Naive thymus-derived CD4-positive, alpha-beta T cell (primary cell): ENCODE measurements around the gene ASB14. TPM values are rescaled to one million over a fixed set of nuclear protein-coding genes. Genes with fewer than 3 reads are reported as not detected.

ENCODE experiments used
- ATAC-seq: fragments of 150-1000 bp; cut with Tn5 transposase; 2 replicates; pipeline ENCODE4 v1.10.0; 2021; ENCODE audit warnings: mild to moderate bottlenecking, moderate library complexity
- CTCF ChIA-PET: fragments of 350-600 bp; sonication (Branson Sonifier 250); formaldehyde crosslinking; loops from one replicate; lab custom pipeline; 2021; ENCODE audit warnings: antibody characterized with exemption; lab: Charles Lee
- POLR2A ChIA-PET: fragments of 350-600 bp; sonication (Branson Sonifier 250); formaldehyde crosslinking; loops from one replicate; lab custom pipeline; 2021; ENCODE audit warnings: antibody characterized with exemption, inconsistent platforms; lab: Charles Lee
- DNase-seq, 9 donors: peaks; one replicate each; pipeline versions ENCODE4 v3.0.0 to v3.0.0-alpha.2; 2020 to 2022; ENCODE audit warnings: mixed read lengths in 1 of 9
- H3K27ac ChIP-seq: one replicate; pipeline ENCODE4 v1.7.0; 2013; ENCODE audit warnings: mild to moderate bottlenecking, low read depth, low read length, moderate library complexity
- H3K27me3 ChIP-seq, 2 donors: one replicate each; pipeline ENCODE4 v1.7.0; 2013; ENCODE audit warnings: low read length in 2 of 2, mild to moderate bottlenecking in 2 of 2, moderate library complexity in 2 of 2; ENCODE audit not compliant: control insufficient read depth in 2 of 2, insufficient read depth in 2 of 2
- H3K36me3 ChIP-seq, 3 experiments: 1 replicate in 2 of 3; 2 replicates in 1 of 3; pipeline ENCODE4 v1.7.0; 2013; ENCODE audit warnings: low read length in 3 of 3, mild to moderate bottlenecking in 3 of 3, moderate library complexity in 1 of 3; ENCODE audit not compliant: insufficient read depth in 3 of 3, control insufficient read depth in 2 of 3
- H3K4me1 ChIP-seq, 2 donors: one replicate each; pipeline ENCODE4 v1.7.0; 2013; ENCODE audit warnings: low read length in 2 of 2, mild to moderate bottlenecking in 2 of 2, moderate library complexity in 1 of 2; ENCODE audit not compliant: control insufficient read depth in 2 of 2, insufficient read depth in 2 of 2
- H3K4me3 ChIP-seq: 2 replicates; pipeline ENCODE4 v1.7.0; 2013; ENCODE audit warnings: mild to moderate bottlenecking, low read length
- H3K9me3 ChIP-seq, 3 experiments: 1 replicate in 2 of 3; 2 replicates in 1 of 3; pipeline ENCODE4 v1.7.0; 2013; ENCODE audit warnings: low read length in 3 of 3; ENCODE audit not compliant: control insufficient read depth in 2 of 3
- H3K27ac Mint-ChIP-seq, 9 donors: one replicate each; pipeline ENCODE4 v1.8.0; 2020 to 2022; ENCODE audit warnings: mixed read lengths in 9 of 9, mild to moderate bottlenecking in 8 of 9, moderate library complexity in 5 of 9, inconsistent platforms in 2 of 9
- H3K27me3 Mint-ChIP-seq, 5 donors: one replicate each; pipeline ENCODE4 v1.8.0; 2021 to 2022; ENCODE audit warnings: mixed read lengths in 5 of 5, mild to moderate bottlenecking in 1 of 5
- H3K36me3 Mint-ChIP-seq, 5 donors: one replicate each; pipeline ENCODE4 v1.8.0; 2020 to 2022; ENCODE audit warnings: mixed read lengths in 5 of 5, mild to moderate bottlenecking in 3 of 5, inconsistent platforms in 1 of 5
- H3K4me1 Mint-ChIP-seq, 7 donors: one replicate each; pipeline ENCODE4 v1.8.0; 2020 to 2022; ENCODE audit warnings: mixed read lengths in 7 of 7, mild to moderate bottlenecking in 3 of 7, inconsistent platforms in 1 of 7
- H3K4me3 Mint-ChIP-seq, 10 donors: one replicate each; pipeline ENCODE4 v1.8.0; 2020 to 2022; ENCODE audit warnings: mild to moderate bottlenecking in 10 of 10, mixed read lengths in 10 of 10, moderate library complexity in 6 of 10, inconsistent platforms in 2 of 10
- H3K9me3 Mint-ChIP-seq, 11 donors: one replicate each; pipeline ENCODE4 v1.8.0; 2020 to 2022; ENCODE audit warnings: mixed read lengths in 11 of 11, mild to moderate bottlenecking in 4 of 11, inconsistent platforms in 1 of 11, moderate library complexity in 1 of 11
- intact Hi-C, 2 donors: fragments of 100-400 bp; cut with micrococcal nuclease; formaldehyde crosslinking; loops; one replicate each; pipeline ENCODE4 v1.15.1; 2023
- polyA plus RNA-seq, 2 donors: library from polyadenylated mRNA; unstranded; fragments of 300-500 nt; fragmentation: Illumina TruSeq; gene quantifications; one replicate each; pipeline ENCODE4 v1.2.3, GENCODE V29; 2021
- total RNA-seq, 6 experiments: library from RNA in 5 of 6; stranded (reverse) in 5 of 6; gene quantifications; 1 replicate in 5 of 6; 2 replicates in 1 of 6; pipeline ENCODE4 v1.2.3 and lab custom pipeline; 2021 to 2026

ASB14 gene
- total and polyA plus RNA-seq, 7 experiments from 2014 or later = 0.30 to 0.66 TPM; not detected in 5

DNA sequence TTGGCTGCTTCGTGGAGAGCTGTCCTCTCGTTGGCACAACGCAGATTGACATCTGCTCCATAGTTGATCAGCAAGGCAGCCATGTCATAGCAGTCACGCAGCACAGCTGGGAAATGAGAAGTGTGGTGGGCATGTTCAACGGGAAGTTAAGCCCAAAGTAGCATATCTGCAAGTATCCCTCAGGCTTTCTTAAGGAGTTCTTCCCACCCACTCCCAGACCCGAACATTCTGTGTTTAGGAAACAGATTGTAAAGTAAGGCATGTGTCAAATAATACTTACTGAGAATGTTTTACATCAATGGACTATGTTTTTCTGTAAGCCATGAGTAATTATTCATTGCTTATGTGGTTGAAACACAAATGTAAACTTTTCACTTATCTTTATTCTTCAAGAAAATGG is 9.2 kb downstream of the ASB14 start:
- no peak for ATAC-seq
- intact Hi-C loops = no loop called here

DNA sequence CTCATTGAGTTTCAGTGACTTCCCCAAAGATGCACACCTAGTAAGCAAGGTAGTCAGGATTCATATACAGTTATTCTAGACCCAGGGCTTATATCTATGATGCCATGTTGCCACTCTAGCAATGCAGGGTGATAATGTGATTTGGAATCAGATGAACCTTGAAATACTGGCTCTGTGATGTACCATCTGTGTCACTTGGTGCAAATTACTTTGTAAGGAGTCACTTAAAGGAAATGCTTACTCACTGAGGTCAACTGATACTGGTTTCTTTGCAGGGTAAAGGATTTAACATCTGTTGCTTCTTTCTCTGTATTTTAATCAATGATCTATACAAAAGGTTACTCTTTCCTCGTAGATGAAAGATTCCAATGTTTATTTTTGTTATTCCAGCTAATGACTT is 10.8 kb downstream of the ASB14 start:
- H3K27me3 ChIP-seq = no peaks in the 10 kb centered on the region
- no peaks in the 10 kb centered on the region for H3K36me3 ChIP-seq
- Mint-ChIP-seq H3K9me3 (peaks cover 0 to 11% (median 0%) of the 10 kb centered on the region in 11 donors), H3K4me3 (no peak overlapping the region), H3K27me3 (peaks cover 0 to 5% (median 0%) of the 10 kb centered on the region in 5 donors), H3K36me3 (peaks cover 0 to 11% (median 0%) of the 10 kb centered on the region in 5 donors), H3K4me1 (peaks cover 0 to 5% (median 0%) of the 10 kb centered on the region in 7 donors), H3K27ac (no peak overlapping the region)
- intact Hi-C loops = no loop called here
- no peak for ATAC-seq
- H3K4me1 ChIP-seq = no peaks in the 10 kb centered on the region
- no peak for DNase-seq
- CTCF ChIA-PET = no interaction called here
- H3K4me3 ChIP-seq = no peak overlapping the region
- POLR2A ChIA-PET = interaction anchor here (0.6 kb wide), 1 partner anchor 53 kb away, joined by 3 read pairs; no protein-coding TSS in a partner anchor
- no peak overlapping the region for H3K27ac ChIP-seq
- H3K9me3 ChIP-seq = no peaks in the 10 kb centered on the region

More for the DNA sequence above, 9.2 kb downstream of the ASB14 start:
- POLR2A ChIA-PET = interaction anchor here (1.2 kb wide), 1 partner anchor 9 kb away, joined by 3 read pairs; no protein-coding TSS in a partner anchor
- H3K9me3 ChIP-seq = no peaks in the 10 kb centered on the region
- H3K4me3 ChIP-seq = no peak overlapping the region
- Mint-ChIP-seq H3K4me1 (peaks cover 0 to 5% (median 0%) of the 10 kb centered on the region in 7 donors), H3K36me3 (peaks cover 0 to 7% (median 0%) of the 10 kb centered on the region in 5 donors), H3K4me3 (no peak overlapping the region), H3K27me3 (peaks cover 0 to 6% (median 0%) of the 10 kb centered on the region in 5 donors), H3K27ac (no peak overlapping the region), H3K9me3 (peaks cover 0 to 17% (median 2%) of the 10 kb centered on the region in 11 donors)
- H3K27ac ChIP-seq = no peak overlapping the region
- CTCF ChIA-PET = no interaction called here
- no peaks in the 10 kb centered on the region for H3K36me3 ChIP-seq
- no peaks in the 10 kb centered on the region for H3K27me3 ChIP-seq
- no peak for DNase-seq
- H3K4me1 ChIP-seq = no peaks in the 10 kb centered on the region

DNA sequence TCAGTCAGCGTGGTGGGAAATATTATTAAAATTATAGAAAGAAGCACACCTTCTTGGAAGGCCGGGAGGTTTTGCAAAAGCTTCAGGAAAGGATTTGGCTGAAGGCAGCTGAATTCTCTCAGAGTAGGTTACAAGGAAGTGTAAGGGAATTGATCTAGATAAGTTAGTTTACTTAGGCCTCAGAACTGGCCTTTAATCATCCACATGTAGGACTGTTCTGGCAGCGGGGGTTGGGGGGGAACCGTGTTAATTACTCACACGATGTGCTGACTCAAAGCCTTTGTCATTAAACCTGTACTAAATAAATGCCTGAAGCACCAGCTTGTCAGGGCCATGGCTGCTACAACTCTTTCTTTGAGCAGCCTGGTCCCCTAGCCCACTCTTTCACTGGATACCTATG is 12.8 kb downstream of the ASB14 start:
- Histone ChIP-seq H3K9me3 (no peaks in the 10 kb centered on the region), H3K27me3 (no peaks in the 10 kb centered on the region), H3K36me3 (peaks cover 0 to under 1% (median 0%) of the 10 kb centered on the region in 3 experiments), H3K4me1 (no peaks in the 10 kb centered on the region), H3K4me3 (no peak overlapping the region), H3K27ac (no peak overlapping the region)
- intact Hi-C loops = no loop called here
- CTCF ChIA-PET = no interaction called here
- POLR2A ChIA-PET = no interaction called here
- Mint-ChIP-seq H3K27ac (no peak overlapping the region), H3K36me3 (peaks cover 0 to 9% (median 0%) of the 10 kb centered on the region in 5 donors), H3K27me3 (no peaks in the 10 kb centered on the region), H3K4me3 (no peak overlapping the region), H3K4me1 (peaks cover 0 to 5% (median 0%) of the 10 kb centered on the region in 7 donors), H3K9me3 (peaks cover 0 to 11% (median 0%) of the 10 kb centered on the region in 11 donors)
- DNase-seq (no peak), ATAC-seq (no peak)

DNA sequence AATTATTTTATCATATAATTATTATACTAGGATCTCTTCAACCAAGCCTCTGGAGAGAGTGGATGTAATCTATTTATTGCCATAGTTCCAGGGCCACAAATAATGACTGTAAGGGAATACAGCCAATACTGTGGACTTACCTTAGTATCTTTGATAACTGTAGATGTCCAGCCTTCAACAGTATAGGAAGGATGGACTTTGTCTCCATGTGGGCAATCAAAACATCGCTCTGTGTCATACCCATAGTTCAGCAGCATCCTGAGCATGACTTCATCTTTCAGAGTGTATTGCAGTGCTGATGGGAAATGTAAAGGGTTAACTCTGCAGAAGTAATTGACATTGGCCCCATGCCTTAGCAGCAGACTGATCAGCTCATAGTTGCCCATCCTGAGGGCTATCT is 14.2 kb downstream of the ASB14 start:
- Mint-ChIP-seq H3K4me3 (no peak overlapping the region), H3K4me1 (peaks cover 0 to 5% (median 0%) of the 10 kb centered on the region in 7 donors)
- intact Hi-C loops = no loop called here

DNA sequence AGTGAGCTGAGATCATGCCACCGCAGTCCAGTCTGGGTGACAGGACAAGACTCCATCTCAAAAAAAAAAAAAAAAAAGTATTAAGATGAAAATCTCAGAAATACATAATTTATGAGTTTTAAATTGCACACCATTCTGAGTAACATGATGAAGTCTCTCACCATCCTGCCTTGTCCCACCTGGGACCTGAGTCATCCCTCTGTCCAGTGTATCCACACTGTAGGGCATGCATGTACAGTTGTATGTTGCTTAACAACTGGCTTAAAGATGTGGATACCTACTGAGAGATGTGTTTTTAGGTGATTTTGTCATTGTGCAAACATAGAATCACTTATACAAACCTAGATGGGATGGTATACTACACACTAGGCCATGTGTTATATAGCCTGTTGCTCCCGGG is 17.1 kb downstream of the ASB14 start:
- no peaks in the 10 kb centered on the region for H3K27me3 ChIP-seq
- ChIA-PET CTCF (no interaction called here), POLR2A (interaction anchor here (1.7 kb wide), 1 partner anchor 8 kb away, joined by 3 read pairs; no protein-coding TSS in a partner anchor)
- H3K9me3 ChIP-seq = no peaks in the 10 kb centered on the region
- H3K36me3 Mint-ChIP-seq = peaks cover 0 to 25% (median 9%) of the 10 kb centered on the region in 5 donors
- intact Hi-C loops = no loop called here
- peaks cover 0 to 11% (median 0%) of the 10 kb centered on the region in 3 experiments for H3K36me3 ChIP-seq
- no peak overlapping the region for H3K27ac ChIP-seq
- no peaks in the 10 kb centered on the region for H3K4me1 Mint-ChIP-seq
- H3K4me3 Mint-ChIP-seq = no peak overlapping the region
- no peaks in the 10 kb centered on the region for H3K4me1 ChIP-seq
- no peak overlapping the region for H3K4me3 ChIP-seq
- peaks cover 0 to 9% (median 0%) of the 10 kb centered on the region in 11 donors for H3K9me3 Mint-ChIP-seq
- no peak for ATAC-seq
- H3K27ac Mint-ChIP-seq = no peak overlapping the region
- H3K27me3 Mint-ChIP-seq = no peaks in the 10 kb centered on the region
- no peak for DNase-seq

More for the DNA sequence above, 14.2 kb downstream of the ASB14 start:
- H3K36me3 ChIP-seq = peaks cover 0 to 6% (median 0%) of the 10 kb centered on the region in 3 experiments
- CTCF ChIA-PET = no interaction called here
- ATAC-seq (no peak), DNase-seq (no peak)
- POLR2A ChIA-PET = no interaction called here
- Mint-ChIP-seq H3K27ac (no peak overlapping the region), H3K27me3 (no peaks in the 10 kb centered on the region), H3K9me3 (peaks cover 0 to 11% (median 0%) of the 10 kb centered on the region in 11 donors), H3K36me3 (peaks cover 0 to 14% (median under 1%) of the 10 kb centered on the region in 5 donors)
- H3K9me3 ChIP-seq = no peaks in the 10 kb centered on the region
- H3K27ac ChIP-seq = no peak overlapping the region
- H3K4me1 ChIP-seq = no peaks in the 10 kb centered on the region
- H3K27me3 ChIP-seq = no peaks in the 10 kb centered on the region
- no peak overlapping the region for H3K4me3 ChIP-seq

DNA sequence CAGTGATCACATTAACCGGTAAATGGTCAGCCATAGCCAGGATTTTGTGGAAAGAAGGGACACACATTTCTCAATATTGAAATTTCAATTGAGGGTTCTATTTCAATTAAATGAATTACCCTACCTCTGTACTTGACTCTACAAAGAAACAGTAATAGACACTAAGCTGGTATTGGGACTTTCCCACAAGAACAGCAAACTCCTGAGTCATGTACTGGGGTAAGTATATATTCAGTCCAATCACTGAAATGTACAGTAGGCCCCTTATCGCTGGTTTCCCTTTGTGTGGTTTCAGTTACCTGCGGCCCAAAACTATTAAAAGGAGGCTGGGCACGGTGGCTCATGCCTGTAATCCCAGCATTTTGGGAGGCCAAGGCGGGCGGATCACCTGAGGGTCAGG is 17.6 kb downstream of the ASB14 start:
- ATAC-seq = no peak
- no peaks in the 10 kb centered on the region for H3K4me1 Mint-ChIP-seq
- peaks cover 0 to 30% (median 10%) of the 10 kb centered on the region in 5 donors for H3K36me3 Mint-ChIP-seq
- H3K4me3 ChIP-seq = no peak overlapping the region
- H3K9me3 Mint-ChIP-seq = peaks cover 0 to 5% (median 0%) of the 10 kb centered on the region in 11 donors
- no peaks in the 10 kb centered on the region for H3K4me1 ChIP-seq
- no peaks in the 10 kb centered on the region for H3K27me3 Mint-ChIP-seq
- H3K27me3 ChIP-seq = no peaks in the 10 kb centered on the region
- H3K4me3 Mint-ChIP-seq = no peak overlapping the region
- no peaks in the 10 kb centered on the region for H3K9me3 ChIP-seq
- no peak for DNase-seq
- no peak overlapping the region for H3K27ac Mint-ChIP-seq
- no peak overlapping the region for H3K27ac ChIP-seq
- intact Hi-C loops = no loop called here
- ChIA-PET CTCF (no interaction called here), POLR2A (interaction anchor here (0.6 to 1.7 kb wide), 2 partner anchors 8 to 79 kb away, joined by 3 read pairs; no protein-coding TSS in a partner anchor)
- peaks cover 0 to 13% (median 0%) of the 10 kb centered on the region in 3 experiments for H3K36me3 ChIP-seq

DNA sequence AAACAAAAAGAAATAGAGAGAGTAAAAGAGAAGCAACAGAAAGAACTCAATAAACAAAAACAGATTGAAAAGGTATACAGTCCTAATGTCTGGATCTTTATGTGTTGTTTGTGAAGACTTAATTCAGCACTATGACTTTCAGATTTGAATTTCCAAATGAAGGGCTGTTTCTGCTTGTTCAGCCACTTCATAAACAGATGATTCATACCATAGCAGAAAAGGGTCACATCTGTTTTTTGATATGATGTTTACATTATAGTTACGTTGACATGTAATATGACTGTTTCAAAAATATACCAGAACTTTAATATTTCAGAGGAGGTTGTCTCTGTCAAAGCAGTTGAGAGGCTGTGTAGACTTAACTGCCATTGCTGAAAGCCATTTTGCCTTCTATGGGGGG is 24.1 kb downstream of the ASB14 start:
- CTCF ChIA-PET = no interaction called here
- Histone ChIP-seq H3K4me3 (no peak overlapping the region), H3K27me3 (no peaks in the 10 kb centered on the region), H3K9me3 (no peaks in the 10 kb centered on the region), H3K4me1 (no peaks in the 10 kb centered on the region), H3K36me3 (peaks cover 4 to 49% (median 8%) of the 10 kb centered on the region in 3 experiments), H3K27ac (no peak overlapping the region)
- Mint-ChIP-seq H3K36me3 (peaks cover 29 to 76% (median 55%) of the 10 kb centered on the region in 5 donors), H3K4me1 (peaks cover 0 to 5% (median 0%) of the 10 kb centered on the region in 7 donors), H3K9me3 (peaks cover 0 to 10% (median 2%) of the 10 kb centered on the region in 11 donors), H3K27me3 (no peaks in the 10 kb centered on the region), H3K4me3 (no peak overlapping the region), H3K27ac (no peak overlapping the region)
- intact Hi-C loops = no loop called here
- POLR2A ChIA-PET = no interaction called here
- DNase-seq (no peak), ATAC-seq (no peak)
